CD14-positive monocyte (primary cell): ENCODE measurements around the gene PHETA2. TPM values are rescaled to one million over a fixed set of nuclear protein-coding genes. Genes with fewer than 3 reads are reported as not detected.

ENCODE experiments used
- DNase-seq, 3 donors: peaks; one replicate each; pipeline ENCODE4 v3.0.0-alpha.2; 2011 to 2022
- H2AFZ ChIP-seq: 2 replicates; pipeline ENCODE4 v1.6.0; 2012; ENCODE audit warnings: mild to moderate bottlenecking, low read depth, low read length, inconsistent platforms; ENCODE audit not compliant: insufficient read depth, poor library complexity, severe bottlenecking
- H3K27ac ChIP-seq, 2 donors: 1 replicate in 1 of 2; 2 replicates in 1 of 2; pipeline ENCODE4 v1.5.1; 2012 to 2013; ENCODE audit warnings: low read length in 2 of 2, control low read depth in 1 of 2, inconsistent platforms in 1 of 2, low read depth in 1 of 2, mild to moderate bottlenecking in 1 of 2
- H3K27me3 ChIP-seq, 2 donors: one replicate each; pipeline versions ENCODE4 v1.6.0 to v1.6.1; 2011 to 2013; ENCODE audit warnings: low read length in 2 of 2; ENCODE audit not compliant: control insufficient read depth in 2 of 2, insufficient read depth in 2 of 2
- H3K36me3 ChIP-seq, 2 donors: replicated peaks in 1 of 2; 1 replicate in 1 of 2; 2 replicates in 1 of 2; pipeline versions ENCODE4 v1.5.1 to v1.6.1; 2012 to 2013; ENCODE audit warnings: low read length in 2 of 2, control low read depth in 1 of 2, inconsistent platforms in 1 of 2, mild to moderate bottlenecking in 1 of 2; ENCODE audit not compliant: insufficient read depth in 2 of 2, control insufficient read depth in 1 of 2
- H3K4me1 ChIP-seq, 2 donors: 1 replicate in 1 of 2; 2 replicates in 1 of 2; pipeline versions ENCODE4 v1.5.1 to v1.6.1; 2012 to 2013; ENCODE audit warnings: low read length in 2 of 2, control low read depth in 1 of 2, inconsistent platforms in 1 of 2, mild to moderate bottlenecking in 1 of 2, moderate library complexity in 1 of 2; ENCODE audit not compliant: insufficient read depth in 2 of 2, control insufficient read depth in 1 of 2
- H3K4me2 ChIP-seq: replicated peaks from 2 replicates; pipeline ENCODE3; 2012; ENCODE audit warnings: low read length, moderate library complexity, mild to moderate bottlenecking; ENCODE audit not compliant: poor library complexity, severe bottlenecking; ENCODE audit errors: extremely low read depth
- H3K4me3 ChIP-seq, 3 experiments: fragments of 200-600 bp in 1 of 3; sonication (generic) in 1 of 3; replicated peaks in 1 of 3; 1 replicate in 2 of 3; 2 replicates in 1 of 3; pipeline ENCODE4 v1.5.1; 2011 to 2013; ENCODE audit warnings: low read length in 3 of 3, mild to moderate bottlenecking in 3 of 3, control low read depth in 2 of 3, low read depth in 2 of 3, inconsistent platforms in 1 of 3, moderate library complexity in 1 of 3
- H3K79me2 ChIP-seq: 2 replicates; pipeline ENCODE4 v1.6.0; 2012; ENCODE audit warnings: mild to moderate bottlenecking, control low read depth, inconsistent platforms, low read length, moderate library complexity; ENCODE audit not compliant: insufficient read depth
- H3K9ac ChIP-seq: 2 replicates; pipeline ENCODE4 v1.6.0; 2017; ENCODE audit warnings: low read length, mild to moderate bottlenecking; ENCODE audit not compliant: insufficient read depth, poor library complexity, severe bottlenecking
- H3K9me3 ChIP-seq, 2 donors: replicated peaks in 1 of 2; 1 replicate in 1 of 2; 2 replicates in 1 of 2; pipeline versions ENCODE4 v1.5.1 to v1.6.1; 2012 to 2013; ENCODE audit warnings: low read length in 2 of 2, control low read depth in 1 of 2; ENCODE audit not compliant: control insufficient read depth in 1 of 2, insufficient read depth in 1 of 2
- H4K20me1 ChIP-seq: 2 replicates; pipeline ENCODE4 v1.6.0; 2012; ENCODE audit warnings: mild to moderate bottlenecking, low read length, control low read depth, moderate library complexity; ENCODE audit not compliant: insufficient read depth
- H3K27ac Mint-ChIP-seq, 7 donors: one replicate each; pipeline ENCODE4 v1.8.0; 2020; ENCODE audit warnings: mild to moderate bottlenecking in 7 of 7, mixed read lengths in 7 of 7, moderate library complexity in 6 of 7, inconsistent platforms in 2 of 7
- H3K27me3 Mint-ChIP-seq, 3 donors: one replicate each; pipeline ENCODE4 v1.8.0; 2021 to 2022; ENCODE audit warnings: low read depth in 3 of 3, mild to moderate bottlenecking in 3 of 3, mixed read lengths in 3 of 3, moderate library complexity in 3 of 3, inconsistent platforms in 1 of 3
- H3K36me3 Mint-ChIP-seq, 2 donors: one replicate each; pipeline ENCODE4 v1.8.0; 2020; ENCODE audit warnings: mixed read lengths in 2 of 2, inconsistent platforms in 1 of 2, mild to moderate bottlenecking in 1 of 2
- H3K4me1 Mint-ChIP-seq: one replicate; pipeline ENCODE4 v1.8.0; 2020; ENCODE audit warnings: mild to moderate bottlenecking, mixed read lengths
- H3K4me3 Mint-ChIP-seq, 2 donors: one replicate each; pipeline ENCODE4 v1.8.0; 2020; ENCODE audit warnings: mild to moderate bottlenecking in 2 of 2, mixed read lengths in 2 of 2, moderate library complexity in 1 of 2
- H3K9me3 Mint-ChIP-seq, 7 donors: one replicate each; pipeline ENCODE4 v1.8.0; 2020 to 2022; ENCODE audit warnings: mixed read lengths in 7 of 7, mild to moderate bottlenecking in 6 of 7, moderate library complexity in 6 of 7, inconsistent platforms in 2 of 7
- CTCF ChIP-seq: fragments of 200-600 bp; IDR thresholded peaks from one replicate; pipeline ENCODE4 v1.8.0; 2022; ENCODE audit warnings: antibody characterized with exemption, mild to moderate bottlenecking
- WGBS: methylation state at CpG from one replicate; pipeline ENCODE4 v1.1.5; 2013; ENCODE audit warnings: missing lambda C conversion rate; ENCODE audit not compliant: insufficient coverage; 5-methylcytosine and 5-hydroxymethylcytosine counted together
- intact Hi-C, 2 donors: fragments of 100-400 bp; cut with micrococcal nuclease; formaldehyde crosslinking; loops; one replicate each; pipeline versions ENCODE4 v1.15.0 to v1.15.1; 2023
- polyA plus RNA-seq, 3 donors: library from polyadenylated mRNA; depleted of rRNA in 1 of 3; unstranded in 2 of 3; stranded (reverse) in 1 of 3; fragments of 300-500 nt in 2 of 3; fragments of >200 nt in 1 of 3; fragmentation: Illumina TruSeq in 2 of 3; gene quantifications; 1 replicate in 2 of 3; 2 replicates in 1 of 3; pipeline ENCODE4 v1.2.3, GENCODE V29; 2012 to 2021

Gene PHETA2
- polyA plus RNA-seq, 3 donors: 2.4 to 3.6 (median 3.3) TPM

GRCh38 chr22:42068291-42068690, 5.8 kb upstream of the PHETA2 start:
- Histone ChIP-seq H3K4me2 (peak overlapping the region; percentile 38), H3K27me3 (no peaks in the 10 kb centered on the region), H2AFZ (no peak overlapping the region), H3K36me3 (peaks cover 49 to 57% of the 10 kb centered on the region in 2 donors), H3K4me1 (peaks cover 36 to 53% of the 10 kb centered on the region in 2 donors), H3K9me3 (no peaks in the 10 kb centered on the region), H3K27ac (peak overlapping the region in 1 of 2 donors; percentile 58), H3K4me3 (peak overlapping the region in 1 of 3 experiments; percentile 17), H3K9ac (no peak overlapping the region), H4K20me1 (peaks cover 55% of the 10 kb centered on the region), H3K79me2 (peaks cover 53% of the 10 kb centered on the region)
- 100% methylated on average over 1 of the region's 4 CpGs for WGBS
- Mint-ChIP-seq H3K9me3 (peaks cover 0 to 2% (median under 1%) of the 10 kb centered on the region in 7 donors), H3K27me3 (peaks cover 0 to 2% (median 0%) of the 10 kb centered on the region in 3 donors), H3K4me1 (peaks cover 57% of the 10 kb centered on the region), H3K36me3 (peaks cover 49 to 57% of the 10 kb centered on the region in 2 donors), H3K27ac (peak overlapping the region in 4 of 7 donors; percentile 13 to 64 (median 44)), H3K4me3 (no peak overlapping the region)
- intact Hi-C loops: no loop called here
- TF ChIP-seq CTCF: no peak
- DNase-seq: no peak

GRCh38 chr22:42069801-42070516, 4.1 kb upstream of the PHETA2 start:
- Histone ChIP-seq H4K20me1 (peaks cover 49% of the 10 kb centered on the region), H3K9ac (peak overlapping the region; percentile 66), H3K4me3 (peak overlapping the region; percentile 57 to 81 (median 74)), H3K27ac (peak overlapping the region; percentile 87), H3K4me1 (peaks cover 48 to 69% of the 10 kb centered on the region in 2 donors), H2AFZ (peak overlapping the region; percentile 77), H3K27me3 (no peaks in the 10 kb centered on the region), H3K79me2 (peaks cover 58% of the 10 kb centered on the region), H3K4me2 (peak overlapping the region; percentile 77), H3K36me3 (peaks cover 37 to 41% of the 10 kb centered on the region in 2 donors), H3K9me3 (no peaks in the 10 kb centered on the region)
- Mint-ChIP-seq H3K4me3 (peak overlapping the region; percentile 87 to 91), H3K36me3 (peaks cover 35 to 41% of the 10 kb centered on the region in 2 donors), H3K4me1 (peaks cover 66% of the 10 kb centered on the region), H3K27me3 (peaks cover 0 to 2% (median 2%) of the 10 kb centered on the region in 3 donors), H3K27ac (peak overlapping the region; percentile 90 to 98 (median 96)), H3K9me3 (peaks cover 0 to 2% (median 0%) of the 10 kb centered on the region in 7 donors)
- peak; percentile 45 to 76 (median 74) for DNase-seq
- WGBS: under 1% methylated on average over 12 of the region's 19 CpGs
- intact Hi-C loops: loop anchor here (5.0 kb wide), 1 partner anchor 73 kb away; the partner anchor contains the start of gene WBP2NL (in 2 of the 2)
- TF ChIP-seq CTCF: no peak
